Sigmoid colon (tissue), 4 donors: Measurements from ENCODE around the gene LIMS2.

Source experiments
- EP300 ChIP-seq, 4 donors: sonication (generic); formaldehyde crosslinking; IDR thresholded peaks; one replicate each; pipeline ENCODE4 v1.6.1; 2017; ENCODE audit warnings: antibody characterized with exemption in 4 of 4
- POLR2A ChIP-seq, 2 donors: fragments of 450-650 bp; IDR thresholded peaks; one replicate each; pipeline ENCODE4 v1.6.1; 2016; ENCODE audit warnings: antibody characterized with exemption in 2 of 2, mild to moderate bottlenecking in 2 of 2, moderate library complexity in 2 of 2
- TF ChIP-seq, protein P1 (sequence below), 4 experiments: fragments of 450-650 bp in 3 of 4; fragments of 200-600 bp in 1 of 4; IDR thresholded peaks; one replicate each; pipeline ENCODE4 v1.5.1; 2016 to 2019; ENCODE audit warnings: antibody characterized with exemption in 4 of 4, mild to moderate bottlenecking in 3 of 4, moderate library complexity in 2 of 4

DNA sequence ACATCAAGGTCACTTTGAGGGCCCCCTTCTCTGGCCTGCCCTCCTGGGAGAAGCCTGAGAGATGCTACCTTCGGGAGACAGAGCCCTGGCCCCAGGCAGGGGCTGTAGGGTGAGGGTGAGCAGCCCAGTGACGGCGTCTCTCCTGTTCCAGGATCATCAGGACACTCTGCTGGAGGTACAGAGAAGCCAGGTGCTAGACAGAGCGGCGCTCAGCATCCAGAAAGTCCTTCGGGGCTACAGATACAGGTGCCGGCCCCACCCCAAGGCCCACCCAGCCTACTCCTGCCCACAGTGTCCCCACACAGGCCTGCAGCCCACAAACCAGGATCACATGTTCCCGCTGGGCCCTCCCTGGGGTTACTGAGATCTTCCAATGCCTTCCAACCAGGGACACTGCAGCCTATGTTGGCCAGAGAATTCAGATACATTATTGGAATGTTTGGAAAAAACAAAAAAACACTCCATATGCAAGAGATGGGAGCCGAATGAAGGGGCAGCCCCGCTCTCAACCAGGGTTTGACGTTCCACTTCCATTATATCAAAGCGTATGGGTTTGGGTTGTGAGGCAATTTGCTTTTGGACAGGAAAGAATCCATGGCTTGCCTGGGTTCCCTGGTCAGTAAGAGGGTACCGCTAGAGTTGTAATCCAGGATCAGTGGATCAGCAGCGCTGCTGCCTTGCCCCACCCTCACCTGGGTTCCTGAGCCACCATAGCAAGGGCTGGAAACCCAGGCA lies 78.9 kb downstream of the LIMS2 start:
- TF ChIP-seq POLR2A (IDR thresholded peaks at IDR 0.05): no peak
- TF ChIP-seq, protein P1, sequence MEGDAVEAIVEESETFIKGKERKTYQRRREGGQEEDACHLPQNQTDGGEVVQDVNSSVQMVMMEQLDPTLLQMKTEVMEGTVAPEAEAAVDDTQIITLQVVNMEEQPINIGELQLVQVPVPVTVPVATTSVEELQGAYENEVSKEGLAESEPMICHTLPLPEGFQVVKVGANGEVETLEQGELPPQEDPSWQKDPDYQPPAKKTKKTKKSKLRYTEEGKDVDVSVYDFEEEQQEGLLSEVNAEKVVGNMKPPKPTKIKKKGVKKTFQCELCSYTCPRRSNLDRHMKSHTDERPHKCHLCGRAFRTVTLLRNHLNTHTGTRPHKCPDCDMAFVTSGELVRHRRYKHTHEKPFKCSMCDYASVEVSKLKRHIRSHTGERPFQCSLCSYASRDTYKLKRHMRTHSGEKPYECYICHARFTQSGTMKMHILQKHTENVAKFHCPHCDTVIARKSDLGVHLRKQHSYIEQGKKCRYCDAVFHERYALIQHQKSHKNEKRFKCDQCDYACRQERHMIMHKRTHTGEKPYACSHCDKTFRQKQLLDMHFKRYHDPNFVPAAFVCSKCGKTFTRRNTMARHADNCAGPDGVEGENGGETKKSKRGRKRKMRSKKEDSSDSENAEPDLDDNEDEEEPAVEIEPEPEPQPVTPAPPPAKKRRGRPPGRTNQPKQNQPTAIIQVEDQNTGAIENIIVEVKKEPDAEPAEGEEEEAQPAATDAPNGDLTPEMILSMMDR (IDR thresholded peaks at IDR 0.05): no peak
- no peak for TF ChIP-seq EP300 (IDR thresholded peaks at IDR 0.05)
